Hematopoietic multipotent progenitor cell (in vitro differentiated cells): ENCODE data around the gene FAF1. TPM values are rescaled to one million over a fixed set of nuclear protein-coding genes. Genes with fewer than 3 reads are reported as not detected.
A peak's percentile ranks its signal among the peaks of the same experiment; 100 is the strongest.
"Not testable (repeated sequence)": the region's sequence is repeated elsewhere in the genome, so short reads cannot be mapped to it uniquely, and the experiment has no call there.

ENCODE experiments used
- DNase-seq, 3 donors: peaks; one replicate each; pipeline ENCODE4 v3.0.0-alpha.2; 2011 to 2015; ENCODE audit warnings: low read depth in 2 of 3, low spot score in 2 of 3
- total RNA-seq: library from RNA; depleted of rRNA; stranded (reverse); fragments of >200 nt; gene quantifications from one replicate; pipeline ENCODE4 v1.2.3, GENCODE V29; 2012

FAF1 gene
- total RNA-seq, 1 donor: 14.0 TPM

GRCh38 chr1:50917138-50918137 lies 42.6 kb downstream of the FAF1 start:
- no peak for DNase-seq

- DNase-seq: no peak
These were observed 44.4 kb downstream of the FAF1 start for GRCh38 chr1:50915621-50916020.

GRCh38 chr1:50913954-50914353 lies 46.1 kb downstream of the FAF1 start:
- DNase-seq: no peak

- DNase-seq: not testable (repeated sequence)
These were observed 49.7 kb downstream of the FAF1 start for GRCh38 chr1:50910356-50910755.

GRCh38 chr1:50907610-50908009 lies 52.5 kb downstream of the FAF1 start:
- DNase-seq: not testable (repeated sequence)

- DNase-seq: not testable (repeated sequence)
These were observed 54.0 kb downstream of the FAF1 start for GRCh38 chr1:50906050-50906449.

- no peak for DNase-seq
These were observed 57.6 kb downstream of the FAF1 start for GRCh38 chr1:50902419-50902818.

- no peak for DNase-seq
These were observed 58.2 kb downstream of the FAF1 start for GRCh38 chr1:50901872-50902271.

GRCh38 chr1:50898773-50899172 lies 61.3 kb downstream of the FAF1 start:
- no peak for DNase-seq

GRCh38 chr1:50894340-50894739 lies 65.7 kb downstream of the FAF1 start:
- peak in 1 of 3 donors; percentile 8 for DNase-seq

- DNase-seq: no peak
These were observed 66.6 kb downstream of the FAF1 start for GRCh38 chr1:50893466-50893865.

GRCh38 chr1:50887555-50887954 lies 72.5 kb downstream of the FAF1 start:
- DNase-seq: not testable (repeated sequence)

- no peak for DNase-seq
These were observed 79.7 kb downstream of the FAF1 start for GRCh38 chr1:50880373-50880772.

- no peak for DNase-seq
These were observed 80.9 kb downstream of the FAF1 start for GRCh38 chr1:50879137-50879536.

- DNase-seq: no peak
These were observed 81.6 kb downstream of the FAF1 start for GRCh38 chr1:50878434-50878833.

- DNase-seq: peak in 1 of 3 donors; percentile 38
These were observed 82.4 kb downstream of the FAF1 start for GRCh38 chr1:50877641-50878040.

GRCh38 chr1:50873458-50874187 lies 86.4 kb downstream of the FAF1 start:
- DNase-seq: peak; percentile 28 to 83 (median 61)

- not testable (repeated sequence) for DNase-seq
These were observed 95.2 kb downstream of the FAF1 start for GRCh38 chr1:50864845-50865244.

- no peak for DNase-seq
These were observed 98.3 kb downstream of the FAF1 start for GRCh38 chr1:50861772-50862171.

GRCh38 chr1:50860702-50861101 lies 99.4 kb downstream of the FAF1 start:
- no peak for DNase-seq

GRCh38 chr1:50860256-50860655 lies 99.8 kb downstream of the FAF1 start:
- no peak for DNase-seq

GRCh38 chr1:50859657-50860056 lies 100.4 kb downstream of the FAF1 start:
- DNase-seq: no peak
